Fibroblast of skin of abdomen (primary cell): ENCODE results near the gene ALOX12B.
"Not testable (repeated sequence)": the region's sequence is repeated elsewhere in the genome, so short reads cannot be mapped to it uniquely, and the experiment has no call there.

Experiments used
- DNase-seq: peaks from one replicate; pipeline ENCODE4 v3.0.0-alpha.2; 2013

ALOX12B gene

GRCh38 chr17:8063761-8064534 is 23.6 kb downstream of the ALOX12B start:
- no peak for DNase-seq

- DNase-seq: no peak
Measured at GRCh38 chr17:8062807-8063483, 24.6 kb downstream of the ALOX12B start.

- no peak for DNase-seq
Measured at GRCh38 chr17:8062435-8062806, 25.1 kb downstream of the ALOX12B start.

GRCh38 chr17:8061851-8062250 is 25.7 kb downstream of the ALOX12B start:
- DNase-seq: not testable (repeated sequence)

GRCh38 chr17:8060274-8060673 is 27.2 kb downstream of the ALOX12B start:
- DNase-seq: peak; percentile 62

GRCh38 chr17:8059131-8059530 is 28.4 kb downstream of the ALOX12B start:
- no peak for DNase-seq

GRCh38 chr17:8057691-8058114 is 29.8 kb downstream of the ALOX12B start:
- peak; percentile 69 for DNase-seq

- DNase-seq: no peak
Measured at GRCh38 chr17:8056976-8057625, 30.4 kb downstream of the ALOX12B start.

GRCh38 chr17:8056232-8056975 is 31.1 kb downstream of the ALOX12B start:
- peak; percentile 57 for DNase-seq

- no peak for DNase-seq
Measured at GRCh38 chr17:8055851-8056231, 31.7 kb downstream of the ALOX12B start.

GRCh38 chr17:8053600-8053999 is 33.9 kb downstream of the ALOX12B start:
- DNase-seq: no peak

- no peak for DNase-seq
Measured at GRCh38 chr17:8052256-8053252, 35.0 kb downstream of the ALOX12B start.

GRCh38 chr17:8051831-8052230 is 35.7 kb downstream of the ALOX12B start:
- DNase-seq: no peak

GRCh38 chr17:8048736-8049135 is 38.8 kb downstream of the ALOX12B start:
- no peak for DNase-seq

GRCh38 chr17:8048236-8048635 is 39.3 kb downstream of the ALOX12B start:
- no peak for DNase-seq

- DNase-seq: no peak
Measured at GRCh38 chr17:8047769-8048110, 39.8 kb downstream of the ALOX12B start.

- DNase-seq: no peak
Measured at GRCh38 chr17:8046929-8047768, 40.4 kb downstream of the ALOX12B start.

GRCh38 chr17:8046306-8046928 is 41.1 kb downstream of the ALOX12B start:
- no peak for DNase-seq

GRCh38 chr17:8044819-8045810 is 42.4 kb downstream of the ALOX12B start:
- no peak for DNase-seq
